ENCODE measurements around the gene EFNA2. TPM values are rescaled to one million over a fixed set of nuclear protein-coding genes. Genes with fewer than 3 reads are reported as not detected.

The EFNA2 gene
- total RNA-seq, 2 experiments from 2014 or later = not detected

DNA sequence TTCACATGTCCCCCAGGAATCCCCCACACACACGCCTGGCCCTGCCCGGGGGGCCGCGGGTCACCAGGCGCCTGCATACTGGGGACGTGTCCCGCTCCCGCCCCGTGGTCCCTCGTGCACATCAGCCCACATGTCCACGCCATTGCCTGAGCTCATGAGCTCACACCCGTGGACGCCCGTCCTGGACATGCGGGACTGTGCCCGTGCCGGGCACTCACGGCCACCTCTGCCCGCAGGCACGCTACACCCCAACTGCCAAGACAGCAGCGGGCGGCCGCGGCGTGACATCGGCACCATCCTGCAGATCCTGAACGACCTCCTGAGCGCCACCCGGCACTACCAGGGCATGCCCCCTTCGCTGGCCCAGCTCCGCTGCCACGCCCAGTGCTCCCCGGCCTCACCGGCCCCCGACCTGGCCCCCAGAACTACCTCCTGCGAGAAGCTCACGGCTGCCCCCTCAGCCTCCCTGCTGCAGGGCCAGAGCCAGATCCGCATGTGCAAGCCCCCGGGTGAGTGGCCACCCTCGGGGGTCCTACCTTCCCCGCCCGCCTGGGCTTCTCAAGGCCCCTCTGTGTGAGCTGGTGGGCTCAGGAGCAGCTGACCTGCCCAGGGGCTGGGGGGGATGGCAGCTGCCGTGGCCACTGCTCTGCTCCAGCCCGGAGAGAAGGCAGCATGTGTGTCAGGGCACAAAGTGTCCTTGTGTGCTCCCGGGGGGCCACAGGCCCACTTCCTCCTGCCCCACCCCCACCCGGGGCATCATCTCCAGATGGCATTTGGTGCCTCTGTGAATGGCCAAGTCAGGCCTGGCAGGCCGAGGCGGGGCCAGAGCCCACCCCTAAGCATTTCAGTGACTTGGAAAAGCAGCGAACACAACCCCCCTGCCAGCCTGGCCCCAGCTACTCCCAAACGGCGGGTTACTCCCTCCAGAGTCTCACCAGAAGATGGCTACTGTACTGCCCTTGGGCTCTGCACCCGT, 30.2 kb upstream of the EFNA2 start:
- H3K27ac Mint-ChIP-seq = peak overlapping the region; percentile 57
- no peak for ATAC-seq
- ChIA-PET CTCF (interaction anchor here (3.0 to 16.1 kb wide), 2 partner anchors 11 to 12 kb away, joined by 14 to 449 read pairs; partner anchors contain the start of gene ATP5F1D), POLR2A (interaction anchor here (0.8 to 1.8 kb wide), 5 partner anchors 11 to 16 kb away, joined by 3 to 8 read pairs (median 4); partner anchors contain the start of gene CIRBP)
- peaks cover 49% of the 10 kb centered on the region for H3K36me3 Mint-ChIP-seq (ENCODE audit: low read depth)
- TF ChIP-seq, protein P1, sequence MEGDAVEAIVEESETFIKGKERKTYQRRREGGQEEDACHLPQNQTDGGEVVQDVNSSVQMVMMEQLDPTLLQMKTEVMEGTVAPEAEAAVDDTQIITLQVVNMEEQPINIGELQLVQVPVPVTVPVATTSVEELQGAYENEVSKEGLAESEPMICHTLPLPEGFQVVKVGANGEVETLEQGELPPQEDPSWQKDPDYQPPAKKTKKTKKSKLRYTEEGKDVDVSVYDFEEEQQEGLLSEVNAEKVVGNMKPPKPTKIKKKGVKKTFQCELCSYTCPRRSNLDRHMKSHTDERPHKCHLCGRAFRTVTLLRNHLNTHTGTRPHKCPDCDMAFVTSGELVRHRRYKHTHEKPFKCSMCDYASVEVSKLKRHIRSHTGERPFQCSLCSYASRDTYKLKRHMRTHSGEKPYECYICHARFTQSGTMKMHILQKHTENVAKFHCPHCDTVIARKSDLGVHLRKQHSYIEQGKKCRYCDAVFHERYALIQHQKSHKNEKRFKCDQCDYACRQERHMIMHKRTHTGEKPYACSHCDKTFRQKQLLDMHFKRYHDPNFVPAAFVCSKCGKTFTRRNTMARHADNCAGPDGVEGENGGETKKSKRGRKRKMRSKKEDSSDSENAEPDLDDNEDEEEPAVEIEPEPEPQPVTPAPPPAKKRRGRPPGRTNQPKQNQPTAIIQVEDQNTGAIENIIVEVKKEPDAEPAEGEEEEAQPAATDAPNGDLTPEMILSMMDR (IDR thresholded peaks at IDR 0.05) = no peak
- H3K9me3 Mint-ChIP-seq = no peaks in the 10 kb centered on the region
- intact Hi-C loops (cut with micrococcal nuclease) = no loop called here
- H3K27me3 Mint-ChIP-seq = no peaks in the 10 kb centered on the region
- H3K4me3 Mint-ChIP-seq = no peak overlapping the region
- DNase-seq = no peak
- H3K4me1 Mint-ChIP-seq (ENCODE audit: low read depth) = peaks cover 39% of the 10 kb centered on the region

DNA sequence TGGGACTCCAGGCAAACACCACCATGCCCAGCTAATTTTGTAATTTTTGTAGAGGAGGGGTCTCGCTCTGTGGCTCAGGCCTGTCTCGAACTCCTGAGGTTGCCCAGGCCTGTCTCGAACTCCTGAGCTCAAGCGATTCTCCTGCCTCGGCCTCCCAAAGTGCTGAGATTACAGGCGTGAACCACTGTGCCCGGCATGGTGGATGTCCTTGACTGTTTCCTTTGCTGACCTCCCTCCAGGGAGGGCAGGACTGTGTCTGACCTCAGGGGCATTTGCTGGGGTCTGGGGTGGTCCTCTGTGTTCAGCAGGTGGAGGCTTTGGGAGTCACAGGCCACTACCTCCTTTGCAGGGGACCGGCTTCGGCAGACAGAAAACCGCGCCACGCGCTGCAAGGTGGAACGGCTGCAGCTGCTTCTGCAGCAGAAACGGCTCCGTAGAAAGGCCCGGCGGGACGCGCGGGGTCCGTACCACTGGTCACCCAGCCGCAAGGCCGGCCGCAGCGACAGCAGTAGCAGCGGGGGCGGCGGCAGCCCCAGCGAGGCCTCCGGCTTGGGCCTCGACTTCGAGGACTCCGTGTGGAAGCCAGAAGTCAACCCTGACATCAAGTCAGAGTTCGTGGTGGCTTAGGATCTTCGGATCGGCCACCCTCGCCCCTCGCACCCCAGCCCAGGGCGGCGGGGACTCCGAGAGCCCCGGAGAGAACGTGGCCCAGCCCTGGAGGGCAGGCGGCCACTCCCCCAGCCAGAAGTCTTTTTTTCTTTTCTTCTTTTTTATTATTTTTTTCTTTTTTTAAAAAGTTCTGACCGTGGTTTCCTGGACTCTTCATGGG, 28.8 kb upstream of the EFNA2 start:
- no peak for ATAC-seq
- DNase-seq = no peak
- no peaks in the 10 kb centered on the region for H3K9me3 Mint-ChIP-seq
- peaks cover 44% of the 10 kb centered on the region for H3K4me1 Mint-ChIP-seq (ENCODE audit: low read depth)
- H3K27me3 Mint-ChIP-seq = no peaks in the 10 kb centered on the region
- H3K27ac Mint-ChIP-seq = peak overlapping the region; percentile 68
- ChIA-PET CTCF (interaction anchor here (3.0 to 16.1 kb wide), 2 partner anchors 10 to 13 kb away, joined by 14 to 449 read pairs; partner anchors contain the start of gene ATP5F1D), POLR2A (interaction anchor here (0.9 to 1.8 kb wide), 2 partner anchors 13 to 18 kb away, joined by 3 to 8 read pairs; partner anchors contain the start of gene FAM174C)
- peaks cover 46% of the 10 kb centered on the region for H3K36me3 Mint-ChIP-seq (ENCODE audit: low read depth)
- TF ChIP-seq, protein P1 (IDR thresholded peaks at IDR 0.05) = no peak
- no peak overlapping the region for H3K4me3 Mint-ChIP-seq
- intact Hi-C loops (cut with micrococcal nuclease) = no loop called here

DNA sequence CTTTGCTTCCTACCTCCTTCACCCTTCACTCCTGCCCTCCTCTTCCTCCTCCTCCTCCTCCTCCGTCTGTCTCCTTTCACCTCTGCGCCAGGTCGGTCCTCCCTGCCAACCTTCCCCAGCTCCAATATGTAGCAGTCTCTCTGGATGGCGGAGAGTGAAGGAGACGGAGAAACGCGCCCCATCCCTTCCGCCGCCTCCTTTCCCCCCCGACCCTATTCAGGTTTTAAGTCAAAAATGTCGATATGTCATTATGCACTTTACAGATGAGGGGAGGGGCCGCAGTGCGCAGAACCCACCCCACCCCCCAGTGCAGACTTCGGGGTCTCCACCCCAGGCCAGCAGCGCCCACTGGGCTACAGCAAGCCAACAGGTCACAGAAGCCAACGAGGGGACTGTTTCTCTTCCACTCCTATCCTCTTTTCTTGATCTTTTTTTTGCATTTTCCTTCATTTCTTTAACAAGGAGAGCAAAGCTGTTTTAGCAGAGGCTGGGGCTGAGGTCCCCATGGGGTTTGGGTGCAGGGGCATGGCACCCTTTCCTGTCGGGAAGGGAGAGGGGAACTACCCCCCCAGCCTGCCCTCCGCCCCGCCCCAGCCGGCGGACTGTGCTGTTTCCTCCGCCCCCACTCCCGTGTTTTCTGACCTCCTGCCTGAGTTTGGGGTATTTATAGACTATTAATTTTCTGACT, 28.1 kb upstream of the EFNA2 start:
- no peak for ATAC-seq
- H3K4me1 Mint-ChIP-seq (ENCODE audit: low read depth) = peaks cover 48% of the 10 kb centered on the region
- intact Hi-C loops (cut with micrococcal nuclease) = no loop called here
- CTCF ChIA-PET = interaction anchor here (3.0 to 16.1 kb wide), 2 partner anchors 9 to 14 kb away, joined by 14 to 449 read pairs; partner anchors contain the start of gene ATP5F1D
- POLR2A ChIA-PET = interaction anchor here (2.3 to 3.5 kb wide), 2 partner anchors 12 to 14 kb away, joined by 15 to 22 read pairs; partner anchors contain the start of gene CIRBP
- H3K27ac Mint-ChIP-seq = peak overlapping the region; percentile 96
- H3K4me3 Mint-ChIP-seq = peak overlapping the region; percentile 98
- no peaks in the 10 kb centered on the region for H3K27me3 Mint-ChIP-seq
- DNase-seq = peak; percentile 18
- TF ChIP-seq, protein P1 (IDR thresholded peaks at IDR 0.05) = no peak
- no peaks in the 10 kb centered on the region for H3K9me3 Mint-ChIP-seq
- H3K36me3 Mint-ChIP-seq (ENCODE audit: low read depth) = peaks cover 41% of the 10 kb centered on the region

DNA sequence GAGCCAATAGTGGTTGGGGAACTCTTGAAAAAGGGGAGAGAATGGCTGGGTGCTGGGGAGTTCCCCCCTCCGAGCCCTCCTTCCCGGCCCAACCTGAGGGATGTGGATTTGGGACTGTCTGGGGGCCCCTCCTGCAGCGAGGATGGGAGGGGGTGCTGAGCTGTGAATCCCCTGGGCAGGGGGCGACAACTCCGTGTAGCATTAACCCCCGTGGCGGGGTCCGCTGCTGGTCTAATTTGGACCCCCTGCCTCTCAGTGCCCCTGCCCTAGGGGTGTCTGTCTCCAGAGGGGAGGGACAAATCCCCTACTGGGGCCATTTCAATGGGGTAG, 27.5 kb upstream of the EFNA2 start:
- H3K36me3 Mint-ChIP-seq (ENCODE audit: low read depth) = peaks cover 39% of the 10 kb centered on the region
- no peaks in the 10 kb centered on the region for H3K27me3 Mint-ChIP-seq
- no peaks in the 10 kb centered on the region for H3K9me3 Mint-ChIP-seq
- peak overlapping the region; percentile 98 for H3K4me3 Mint-ChIP-seq
- H3K27ac Mint-ChIP-seq = peak overlapping the region; percentile 96
- ChIA-PET POLR2A (interaction anchor here (1.6 to 3.5 kb wide), 3 partner anchors 11 to 172 kb away, joined by 6 to 22 read pairs (median 15); partner anchors contain the start of gene CIRBP), CTCF (interaction anchor here (16.1 kb wide), 1 partner anchor 14 kb away, joined by 449 read pairs; the partner anchor contains the start of gene ATP5F1D)
- no peak for DNase-seq
- H3K4me1 Mint-ChIP-seq (ENCODE audit: low read depth) = peaks cover 52% of the 10 kb centered on the region
- intact Hi-C loops (cut with micrococcal nuclease) = no loop called here
- TF ChIP-seq, protein P1 (IDR thresholded peaks at IDR 0.05) = no peak
- ATAC-seq = no peak

Data from activated CD8-positive, alpha-beta T cell treated with anti-CD3 and anti-CD28 coated beads for 36 hours (primary cell).